CD4-positive, alpha-beta T cell treated with Interleukin-4 for 1 hour (primary cell): Measurements from ENCODE around the gene KIAA1614.
"Not testable (repeated sequence)": the region's sequence is repeated elsewhere in the genome, so short reads cannot be mapped to it uniquely, and the experiment has no call there.

Experiments used
- DNase-seq, 2 donors: peaks; one replicate each; pipeline ENCODE4 v3.0.0-alpha.2; 2020 to 2022

KIAA1614 gene

DNA sequence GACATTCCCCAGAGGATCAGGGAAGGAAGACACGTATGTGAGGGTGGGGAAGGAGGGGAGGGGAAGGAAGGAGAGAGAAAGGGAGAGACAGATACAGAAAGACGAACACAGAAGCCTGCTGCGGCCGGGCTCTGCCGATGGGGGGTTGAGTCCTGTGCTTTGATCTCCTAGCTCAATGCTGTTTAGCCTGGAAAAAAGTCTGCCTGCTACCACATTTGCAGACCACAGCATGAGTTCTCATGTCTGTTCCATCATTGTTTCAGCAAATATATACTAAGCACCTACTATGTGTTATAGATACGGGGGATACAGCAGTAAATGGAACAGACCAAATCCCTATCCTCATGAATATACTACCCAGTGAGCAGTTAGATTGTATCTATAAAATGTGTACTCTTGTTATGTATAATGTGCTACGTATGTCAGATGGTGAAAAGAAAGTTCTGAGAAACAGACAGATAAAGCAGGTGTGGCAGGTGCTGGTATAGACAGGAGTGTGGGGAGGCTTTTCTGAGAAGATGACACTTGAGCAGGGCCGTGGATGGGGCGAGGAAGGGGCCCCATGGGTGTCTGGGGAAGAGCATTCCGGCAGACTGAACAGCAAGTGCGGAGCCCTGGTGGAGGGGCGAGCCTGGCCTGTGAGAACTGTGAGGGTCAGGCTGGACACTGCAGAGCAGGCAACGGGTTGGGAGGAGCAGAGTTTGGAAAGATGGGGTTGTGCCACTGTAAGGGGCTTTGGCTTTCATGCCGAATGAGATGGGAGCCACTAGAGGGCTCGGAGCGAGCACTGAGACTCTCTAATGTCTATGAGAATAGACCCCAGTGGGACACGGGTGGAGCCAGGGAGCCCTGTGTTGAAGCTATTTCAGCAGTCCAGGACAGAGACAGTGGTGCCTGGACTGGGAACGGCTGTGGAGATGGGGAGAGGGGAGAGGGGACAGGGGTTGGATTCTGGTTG, 34.1 kb downstream of the KIAA1614 start:
- no peak for DNase-seq

DNA sequence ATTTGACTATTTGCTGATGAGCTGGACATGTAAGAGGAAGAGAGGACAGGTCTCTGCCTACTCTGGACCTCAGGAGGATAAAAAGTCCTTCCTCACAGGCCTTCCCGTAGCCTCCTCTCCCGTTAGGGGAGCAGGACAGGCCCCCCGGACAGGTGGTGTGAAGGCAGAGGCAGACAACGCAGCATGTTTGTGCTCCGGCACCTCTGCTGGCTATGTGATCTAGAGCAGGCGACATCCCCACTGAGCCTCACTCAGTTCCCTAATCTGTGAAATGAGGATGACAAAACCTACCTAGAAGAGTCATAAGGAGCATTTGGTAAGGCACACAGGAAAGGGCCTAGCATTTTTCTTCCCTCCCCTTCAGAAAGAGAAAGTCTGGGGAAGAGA, 34.8 kb downstream of the KIAA1614 start:
- DNase-seq, result no peak

DNA sequence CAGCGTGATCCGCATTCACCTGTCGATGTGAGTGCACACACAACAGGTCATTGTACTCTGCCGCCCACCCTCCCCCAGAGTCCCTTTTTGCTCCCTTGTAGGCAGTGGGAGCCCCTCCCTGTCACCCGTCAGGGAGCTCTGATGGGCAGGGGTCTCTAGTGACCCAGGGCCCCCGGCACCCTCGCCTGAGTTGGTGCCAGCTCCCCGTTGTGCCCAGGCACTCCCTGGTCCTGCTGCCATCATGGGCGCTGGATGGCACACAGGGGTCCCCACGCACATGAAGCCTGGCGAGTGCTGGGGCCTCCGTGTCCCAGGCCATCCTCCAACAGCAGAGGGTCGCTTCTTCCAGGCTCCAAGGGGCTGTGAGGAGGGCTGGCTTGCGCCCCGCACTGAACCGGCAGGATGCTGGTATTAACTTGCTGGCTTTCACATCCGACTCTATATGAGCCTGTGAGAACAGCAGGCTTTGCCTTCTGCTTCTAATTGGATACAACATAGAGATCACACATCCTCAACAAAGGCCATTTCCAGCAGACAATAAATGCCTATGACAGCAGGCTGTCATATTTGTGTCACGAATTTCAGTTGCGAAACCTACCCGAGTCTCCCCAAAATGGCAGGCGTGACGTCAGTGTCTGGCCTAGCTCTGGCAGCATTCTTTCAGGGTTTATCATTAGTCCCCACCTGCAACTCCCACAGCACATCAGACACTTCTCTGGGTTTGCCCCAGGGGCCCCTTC, 35.4 kb downstream of the KIAA1614 start:
- DNase-seq, result no peak

GRCh38 chr1:180948641-180949615, 36.2 kb downstream of the KIAA1614 start:
- no peak for DNase-seq

DNA sequence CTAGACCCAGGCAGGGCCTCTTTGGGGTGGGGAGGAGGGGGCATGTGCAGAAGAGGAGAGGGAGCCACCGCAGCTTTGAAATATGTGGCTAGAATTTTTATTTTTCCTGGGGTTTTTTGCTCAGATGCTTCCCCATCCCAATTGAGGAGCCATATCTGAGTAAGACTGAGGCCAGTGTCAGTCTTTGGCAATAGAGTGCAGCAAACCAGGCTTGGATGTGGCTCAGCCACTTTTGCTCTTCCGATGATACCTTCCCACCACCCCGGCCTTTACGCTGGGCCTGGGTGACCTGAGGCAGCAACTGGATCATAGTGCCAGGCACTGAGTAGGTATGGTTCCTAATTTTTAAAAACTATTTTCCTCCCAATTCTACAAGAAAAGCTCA, 36.9 kb downstream of the KIAA1614 start:
- DNase-seq, result no peak

- no peak for DNase-seq
Observed at GRCh38 chr1:180950321-180950720, 37.6 kb downstream of the KIAA1614 start.

DNA sequence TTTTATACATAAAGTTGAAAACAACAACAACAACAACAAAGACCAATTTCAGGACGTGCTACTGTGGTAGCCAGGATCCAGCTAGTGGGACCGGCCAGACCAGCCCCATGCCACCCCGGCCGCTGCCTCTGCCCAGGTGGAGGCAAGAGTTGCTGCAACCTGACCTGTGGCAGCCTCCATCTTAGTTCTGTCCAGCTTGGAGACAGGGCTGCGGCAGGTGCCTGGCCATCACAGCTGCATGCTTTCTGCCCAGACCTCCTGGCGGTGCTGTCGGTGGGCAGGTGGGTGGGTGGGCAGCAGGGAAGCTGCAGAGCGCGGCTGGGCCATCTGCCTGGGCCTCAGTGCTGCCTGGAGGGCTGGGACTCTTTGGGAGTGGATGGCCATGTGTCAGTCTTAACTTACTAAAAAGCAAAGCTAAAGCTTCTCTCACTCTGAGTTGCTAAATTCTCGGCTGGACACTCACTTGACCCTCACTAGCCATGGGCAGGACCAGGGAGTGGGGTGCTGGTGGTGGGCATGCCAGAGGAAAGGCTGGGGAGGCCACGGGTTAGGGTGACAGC, 38.6 kb downstream of the KIAA1614 start:
- no peak for DNase-seq

DNA sequence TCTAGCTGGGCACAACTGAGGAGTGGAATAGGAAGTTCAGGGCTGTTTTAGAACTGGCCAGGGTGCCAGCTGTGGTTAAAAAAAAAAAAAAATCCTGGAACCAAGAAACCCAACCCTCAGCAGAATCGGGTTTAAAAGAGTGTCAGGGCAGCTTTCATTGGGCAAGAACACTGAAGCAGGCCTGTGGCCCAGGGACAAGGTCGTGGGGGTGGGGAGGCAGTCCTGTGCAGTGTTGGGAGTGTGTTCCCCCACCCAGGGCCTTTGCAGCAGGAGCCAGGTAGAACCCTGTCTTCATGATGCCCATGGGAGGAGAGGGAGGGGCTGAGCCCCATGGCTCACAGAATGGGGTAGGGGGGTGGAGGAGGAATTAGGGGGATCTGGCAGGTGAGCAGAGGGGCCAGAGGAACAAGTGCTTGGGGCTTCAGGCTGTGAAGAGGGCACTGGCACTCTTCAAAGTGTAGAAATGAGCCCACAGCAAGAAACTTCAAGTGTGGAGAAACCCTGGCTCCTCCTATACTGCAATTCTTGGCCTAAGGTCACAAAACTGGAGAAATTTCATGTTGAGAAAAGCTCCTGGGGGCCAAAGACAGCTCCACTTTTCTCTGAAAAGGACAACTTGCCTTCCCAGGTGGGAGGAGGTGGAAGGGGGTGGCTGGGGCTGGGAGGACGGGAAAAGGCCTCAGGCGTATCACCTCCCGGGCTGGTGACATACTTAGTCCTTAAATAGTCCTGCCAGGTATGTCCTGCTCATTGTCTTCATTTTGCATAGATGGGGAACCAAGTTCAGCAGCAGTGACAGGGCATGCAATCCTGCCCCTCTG, 39.3 kb downstream of the KIAA1614 start:
- DNase-seq, result no peak

- no peak for DNase-seq
Observed at GRCh38 chr1:180952657-180953013, 39.9 kb downstream of the KIAA1614 start.

DNA sequence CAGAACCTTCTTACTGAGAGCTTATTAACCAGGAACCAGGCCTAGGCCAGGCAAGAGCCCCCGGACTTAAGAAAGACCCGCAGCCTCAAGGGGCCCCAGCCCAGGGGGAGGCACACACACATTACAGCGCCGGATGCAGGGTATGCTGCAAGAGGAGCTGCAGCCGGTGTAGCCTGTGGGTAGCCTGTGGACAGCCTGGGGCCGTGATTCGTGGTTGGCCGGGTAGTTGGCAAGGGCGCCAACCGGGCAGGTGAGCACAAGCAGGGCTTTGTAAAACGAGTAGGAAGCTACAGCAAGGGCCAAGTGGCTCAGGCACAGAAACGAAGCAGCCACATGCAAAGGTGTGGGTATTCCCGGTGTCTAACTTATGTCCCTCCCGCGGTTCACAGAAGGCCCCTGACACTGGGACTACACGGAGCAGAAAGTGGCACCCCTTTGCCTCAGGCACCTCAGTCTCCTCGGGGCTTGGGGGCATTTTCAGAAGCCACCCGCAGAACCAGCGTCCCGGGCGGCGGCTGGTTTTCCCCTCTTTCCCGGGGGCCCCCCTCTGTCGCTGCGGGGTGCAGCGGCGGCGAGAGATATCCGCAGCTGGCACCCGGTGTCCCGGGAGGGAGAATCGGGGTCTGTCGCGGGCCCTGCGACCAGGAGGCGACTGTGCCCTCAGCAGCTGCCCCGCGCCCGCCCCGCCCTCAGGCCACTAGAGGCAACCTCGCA, 40.8 kb downstream of the KIAA1614 start:
- peak in 1 of 2 donors; percentile 4 for DNase-seq

- peak; percentile 67 to 69 for DNase-seq
Observed at GRCh38 chr1:180954005-180954800, 41.5 kb downstream of the KIAA1614 start.

GRCh38 chr1:180954801-180955165, 42.1 kb downstream of the KIAA1614 start:
- DNase-seq, result no peak

DNA sequence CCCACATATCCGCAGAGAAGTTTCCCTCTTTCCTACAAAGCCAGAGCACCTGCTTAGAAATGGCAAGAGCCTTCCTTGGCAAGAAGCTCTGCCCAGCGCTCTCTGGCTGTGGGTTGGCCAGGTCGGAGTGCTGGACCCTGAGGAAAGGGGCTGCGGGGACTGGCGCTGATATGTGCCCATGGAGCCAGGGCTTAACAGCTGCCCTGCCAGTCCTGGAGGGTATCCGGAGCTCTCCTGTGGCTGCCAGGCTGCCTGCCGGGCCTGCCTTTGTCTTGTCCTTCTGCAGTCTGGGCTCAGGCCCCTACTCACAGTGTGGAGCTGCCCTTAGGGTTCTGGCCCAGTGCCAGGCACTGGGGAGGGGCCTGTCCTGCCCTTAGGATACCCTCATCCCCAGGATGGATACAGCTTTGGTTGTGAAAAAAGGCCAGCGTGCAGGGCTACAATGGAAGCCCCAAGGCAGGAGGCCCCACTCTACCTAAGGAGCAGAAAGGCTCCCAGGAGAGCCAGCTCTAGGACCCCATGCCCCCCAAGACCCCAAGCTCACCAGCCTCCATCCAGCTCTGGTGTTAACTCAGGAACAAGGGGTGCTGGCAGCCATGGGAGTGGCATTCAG, 43.4 kb downstream of the KIAA1614 start:
- DNase-seq, result no peak

DNA sequence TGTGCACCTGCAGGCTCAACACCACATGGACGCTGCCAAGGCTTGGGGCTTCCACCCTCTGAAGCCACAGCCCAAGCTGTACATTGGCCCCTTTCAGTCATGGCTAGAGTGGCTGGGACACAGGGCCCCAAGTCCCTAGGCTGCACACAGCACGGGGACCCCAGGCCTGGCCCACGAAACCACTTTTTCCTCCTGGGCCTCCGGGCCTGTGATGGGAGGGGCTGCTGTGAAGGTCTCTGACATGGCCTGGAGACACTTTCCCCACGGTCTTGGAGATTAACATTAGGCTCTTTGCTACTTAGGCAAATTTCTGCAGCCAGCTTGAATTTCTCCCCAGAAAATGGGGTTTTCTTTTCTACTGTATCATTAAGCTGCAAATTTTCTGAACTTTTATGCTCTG, 46.9 kb downstream of the KIAA1614 start:
- not testable (repeated sequence) for DNase-seq

DNA sequence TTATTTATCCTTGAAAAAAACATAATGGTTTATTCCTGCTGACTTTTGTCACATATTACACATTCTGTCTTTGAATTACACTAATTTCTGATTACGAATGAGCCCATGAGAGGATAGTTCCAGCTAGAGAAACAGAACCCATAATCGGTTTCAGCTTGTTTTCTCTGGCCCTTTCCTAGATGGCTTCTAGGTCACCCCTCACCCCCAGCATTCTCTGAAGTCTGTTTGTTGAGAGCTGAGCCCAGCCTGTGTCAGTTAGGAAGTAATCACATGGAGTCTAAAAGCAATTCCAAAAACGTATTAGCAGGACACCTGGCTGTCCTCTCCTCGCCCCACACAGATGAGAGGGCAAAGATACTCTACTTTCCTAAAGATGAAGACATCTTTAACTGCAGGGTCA, 48.9 kb downstream of the KIAA1614 start:
- no peak for DNase-seq

GRCh38 chr1:180962178-180962577, 49.5 kb downstream of the KIAA1614 start:
- no peak for DNase-seq

- no peak for DNase-seq
Observed at GRCh38 chr1:180964056-180964455, 51.4 kb downstream of the KIAA1614 start.

DNA sequence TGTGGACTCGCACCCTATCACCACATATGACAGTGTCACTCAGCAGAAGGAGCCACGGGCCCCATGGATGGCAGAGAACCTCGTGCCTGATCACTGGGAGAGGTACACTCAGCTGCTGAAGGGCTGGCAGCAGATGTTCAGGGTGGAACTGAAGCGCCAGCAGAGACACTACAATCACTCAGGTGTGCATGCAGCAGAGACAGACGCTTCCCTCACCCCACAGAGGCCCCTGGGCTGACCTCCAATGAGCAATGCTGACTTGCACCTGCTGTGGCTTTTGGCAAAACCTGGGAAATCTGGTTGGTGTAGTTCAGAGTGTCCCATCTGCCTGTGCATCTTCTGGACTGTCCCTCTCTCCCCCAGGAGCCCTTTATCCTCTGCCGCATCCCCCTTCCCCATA, 51.9 kb downstream of the KIAA1614 start:
- DNase-seq, result no peak

GRCh38 chr1:180966312-180966711, 53.6 kb downstream of the KIAA1614 start:
- DNase-seq, result no peak
